PC-3 (cell line): ENCODE measurements around the gene CPNE7.

Experiments
- EZH2 ChIP-seq: fragments of 300-600 bp; sonication (generic); IDR thresholded peaks from one replicate; pipeline ENCODE4 v1.6.1; 2017; ENCODE audit warnings: antibody characterized with exemption, mild to moderate bottlenecking, low read length; ENCODE audit not compliant: unreplicated experiment
- EZH2phosphoT487 ChIP-seq: fragments of 300-600 bp; sonication (generic); IDR thresholded peaks from 2 replicates; pipeline ENCODE4 v1.6.1; 2018; ENCODE audit warnings: mild to moderate bottlenecking, antibody characterized with exemption, low read length, borderline replicate concordance
- TF ChIP-seq, protein P1 (sequence below): fragments of 300-600 bp; sonication (generic); conservative IDR thresholded peaks from 2 replicates; pipeline ENCODE4 v1.5.1; 2017; ENCODE audit warnings: antibody characterized with exemption, low read depth, mild to moderate bottlenecking, low read length

DNA sequence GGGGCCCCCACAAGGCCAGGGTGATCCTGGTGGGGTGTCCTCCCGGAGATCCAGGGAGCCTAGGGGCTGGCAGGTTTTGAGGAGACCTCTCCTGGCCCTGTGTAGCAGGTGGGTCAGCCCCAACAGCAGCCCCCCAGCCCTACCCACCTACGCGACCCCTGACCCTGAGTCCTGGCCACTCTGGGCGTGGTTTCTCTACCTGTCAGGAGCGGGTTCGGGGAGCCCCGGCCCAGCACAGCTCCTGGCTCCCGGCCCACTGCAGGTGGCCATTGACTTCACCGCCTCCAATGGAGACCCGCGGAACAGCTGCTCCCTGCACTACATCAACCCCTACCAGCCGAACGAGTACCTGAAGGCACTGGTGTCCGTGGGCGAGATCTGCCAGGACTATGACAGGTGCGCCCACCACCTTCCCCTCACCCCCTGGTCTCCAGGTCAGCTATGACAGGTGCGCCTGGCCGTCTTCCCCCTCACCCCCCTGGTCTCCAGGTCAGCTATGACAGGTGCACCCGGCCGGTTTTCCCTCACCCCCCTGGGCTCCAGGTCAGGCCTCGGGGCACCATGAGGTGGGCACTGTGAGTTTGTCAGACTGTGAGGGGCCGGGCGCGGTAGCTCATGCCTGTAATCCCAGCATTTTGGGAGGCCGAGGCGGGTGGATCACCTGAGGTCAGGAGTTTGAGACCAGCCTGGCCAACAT is 13.0 kb downstream of the CPNE7 start:
- TF ChIP-seq, protein P1, sequence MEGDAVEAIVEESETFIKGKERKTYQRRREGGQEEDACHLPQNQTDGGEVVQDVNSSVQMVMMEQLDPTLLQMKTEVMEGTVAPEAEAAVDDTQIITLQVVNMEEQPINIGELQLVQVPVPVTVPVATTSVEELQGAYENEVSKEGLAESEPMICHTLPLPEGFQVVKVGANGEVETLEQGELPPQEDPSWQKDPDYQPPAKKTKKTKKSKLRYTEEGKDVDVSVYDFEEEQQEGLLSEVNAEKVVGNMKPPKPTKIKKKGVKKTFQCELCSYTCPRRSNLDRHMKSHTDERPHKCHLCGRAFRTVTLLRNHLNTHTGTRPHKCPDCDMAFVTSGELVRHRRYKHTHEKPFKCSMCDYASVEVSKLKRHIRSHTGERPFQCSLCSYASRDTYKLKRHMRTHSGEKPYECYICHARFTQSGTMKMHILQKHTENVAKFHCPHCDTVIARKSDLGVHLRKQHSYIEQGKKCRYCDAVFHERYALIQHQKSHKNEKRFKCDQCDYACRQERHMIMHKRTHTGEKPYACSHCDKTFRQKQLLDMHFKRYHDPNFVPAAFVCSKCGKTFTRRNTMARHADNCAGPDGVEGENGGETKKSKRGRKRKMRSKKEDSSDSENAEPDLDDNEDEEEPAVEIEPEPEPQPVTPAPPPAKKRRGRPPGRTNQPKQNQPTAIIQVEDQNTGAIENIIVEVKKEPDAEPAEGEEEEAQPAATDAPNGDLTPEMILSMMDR: no peak
- TF ChIP-seq EZH2phosphoT487 (no peak), EZH2 (no peak)
